GM23338 (cell line): Measurements from ENCODE around the gene ABHD12.

Experiments used
- CREB1 ChIP-seq: fragments of 250-450 bp; sonication (Bioruptor Pico); IDR thresholded peaks from 2 replicates; pipeline ENCODE4 v1.5.0; 2020; ENCODE audit warnings: low read depth, mild to moderate bottlenecking, moderate library complexity
- CTCF ChIP-seq, 2 experiments: fragments of 200-600 bp in 1 of 2; sonication (generic) in 1 of 2; conservative IDR thresholded peaks; 2 replicates each; pipeline versions ENCODE4 v1.5.1 to v1.6.1; 2016 to 2017; ENCODE audit warnings: antibody characterized with exemption in 2 of 2, low read depth in 2 of 2, mild to moderate bottlenecking in 2 of 2, moderate library complexity in 1 of 2
- EZH2phosphoT487 ChIP-seq: fragments of 200-600 bp; sonication (generic); IDR thresholded peaks from one replicate; pipeline ENCODE4 v1.8.1; 2018; ENCODE audit warnings: antibody characterized with exemption; ENCODE audit not compliant: unreplicated experiment
- JUNB ChIP-seq: IDR thresholded peaks from one replicate; pipeline ENCODE4 v1.6.1; 2016; ENCODE audit warnings: antibody characterized with exemption; ENCODE audit not compliant: unreplicated experiment
- POLR2AphosphoS5 ChIP-seq: IDR thresholded peaks from 2 replicates; pipeline ENCODE4 v1.6.1; 2016; ENCODE audit warnings: antibody characterized with exemption, low read depth
- ZNF462 ChIP-seq: fragments of 250-450 bp; sonication (Bioruptor Pico); IDR thresholded peaks from 2 replicates; pipeline ENCODE4 v1.5.0; 2020; ENCODE audit warnings: mild to moderate bottlenecking, moderate library complexity

DNA sequence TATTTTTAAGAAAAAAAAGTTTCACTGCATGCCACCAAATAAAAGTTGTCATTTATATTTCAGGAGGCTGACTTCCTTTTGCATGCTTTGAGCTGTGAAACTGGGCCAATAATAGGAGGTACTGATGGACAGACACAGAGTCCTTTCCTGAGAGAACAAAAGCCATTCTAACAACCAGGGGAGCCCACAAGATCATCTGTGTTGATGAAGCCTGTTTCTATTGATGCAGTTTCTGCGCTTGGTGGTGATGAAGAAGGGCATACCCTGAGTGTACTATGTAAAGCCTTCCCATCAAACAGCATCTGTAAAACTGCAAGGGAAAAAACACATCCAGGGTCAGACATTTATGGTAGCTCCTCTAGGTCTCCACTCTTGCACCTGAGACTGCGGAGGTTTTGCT, 34.8 kb downstream of the ABHD12 start:
- TF ChIP-seq CTCF (conservative IDR thresholded peaks at IDR 0.05; ENCODE audit: low read depth in 2 of 2), result no peak
- no peak for TF ChIP-seq ZNF462 (CRISPR knock-in tag)
- no peak for TF ChIP-seq POLR2AphosphoS5
- no peak for TF ChIP-seq CREB1 (CRISPR knock-in tag)
- no peak for TF ChIP-seq EZH2phosphoT487
- no peak for TF ChIP-seq JUNB
